A673 (cell line): ENCODE data around the gene TTYH3. TPM values are rescaled to one million over a fixed set of nuclear protein-coding genes. Genes with fewer than 3 reads are reported as not detected.
A peak's percentile ranks its signal among the peaks of the same experiment; 100 is the strongest.

Experiments used
- BruUV-seq: library from RNA; stranded (reverse); fragments of 400-500 nt; replicated peaks from 2 replicates; lab custom pipeline; 2021; lab: Mats Ljungman, UMichigan
- CTCF ChIA-PET: fragments of 300-600 bp; sonication (Branson Sonifier 250); formaldehyde crosslinking; loops from one replicate; lab custom pipeline; 2022; ENCODE audit warnings: antibody characterized with exemption; lab: Charles Lee
- POLR2A ChIA-PET: fragments of 300-600 bp; sonication (Branson Sonifier 250); formaldehyde crosslinking; loops from one replicate; lab custom pipeline; 2022; ENCODE audit warnings: antibody characterized with exemption; ENCODE audit not compliant: low non-redundant PET; lab: Charles Lee
- DNase-seq: peaks from one replicate; pipeline ENCODE4 v3.0.0-alpha.2; 2015; ENCODE audit warnings: low spot score
- H3K27ac ChIP-seq: fragments of 200-600 bp; sonication (generic); 2 replicates; pipeline ENCODE4 v1.5.1; 2016; ENCODE audit warnings: mixed run types, low read depth, mild to moderate bottlenecking, mixed read lengths, antibody characterized with exemption, low read length; ENCODE audit not compliant: poor library complexity, severe bottlenecking
- H3K27me3 ChIP-seq: fragments of 200-600 bp; sonication (generic); replicated peaks from 2 replicates; pipeline ENCODE4 v1.6.1; 2017; ENCODE audit warnings: mixed run types, low read depth, mild to moderate bottlenecking, mixed read lengths, antibody characterized with exemption, low read length; ENCODE audit not compliant: insufficient read depth, poor library complexity
- H3K36me3 ChIP-seq: fragments of 200-600 bp; sonication (generic); 2 replicates; pipeline ENCODE4 v1.6.1; 2016; ENCODE audit warnings: mixed run types, mild to moderate bottlenecking, mixed read lengths, antibody characterized with exemption, low read length; ENCODE audit not compliant: insufficient read depth, poor library complexity, severe bottlenecking
- H3K4me1 ChIP-seq: fragments of 200-600 bp; sonication (generic); 2 replicates; pipeline ENCODE4 v1.6.1; 2017; ENCODE audit warnings: mixed run types, mild to moderate bottlenecking, mixed read lengths, antibody characterized with exemption, low read length; ENCODE audit not compliant: insufficient read depth, poor library complexity, severe bottlenecking
- H3K4me3 ChIP-seq: fragments of 200-600 bp; sonication (generic); 2 replicates; pipeline ENCODE4 v1.5.1; 2016; ENCODE audit warnings: low read depth, mixed run types, mild to moderate bottlenecking, mixed read lengths, low read length; ENCODE audit not compliant: poor library complexity, severe bottlenecking
- H3K9me3 ChIP-seq: fragments of 200-600 bp; sonication (generic); 2 replicates; pipeline ENCODE4 v1.6.1; 2016; ENCODE audit warnings: mixed run types, low read depth, mild to moderate bottlenecking, mixed read lengths, antibody characterized with exemption, low read length; ENCODE audit not compliant: poor library complexity, severe bottlenecking
- EZH2 ChIP-seq: fragments of 200-600 bp; sonication (generic); IDR thresholded peaks from 2 replicates; pipeline ENCODE4 v1.6.1; 2017; ENCODE audit warnings: borderline replicate concordance, low read depth, mild to moderate bottlenecking, mixed read lengths, antibody characterized with exemption, low read length; ENCODE audit not compliant: poor library complexity, severe bottlenecking
- intact Hi-C: fragments of 100-400 bp; cut with micrococcal nuclease; formaldehyde crosslinking; loops from one replicate; pipeline ENCODE4 v1.10.0; 2022; ENCODE audit not compliant: unreplicated experiment
- total RNA-seq: library from RNA; stranded (reverse); gene quantifications from 2 replicates; pipeline ENCODE4 v1.2.3, GENCODE V29; 2021
- TF ChIP-seq, protein P1 (sequence below): fragments of 300-800, 200-600 bp; sonication (generic); conservative IDR thresholded peaks from 2 replicates; pipeline ENCODE4 v1.5.1; 2017; ENCODE audit warnings: low read depth, mild to moderate bottlenecking, antibody characterized with exemption, low read length, moderate library complexity, mixed read lengths

TTYH3 gene
- total RNA-seq, 1 experiment from 2014 or later = 248 TPM

DNA sequence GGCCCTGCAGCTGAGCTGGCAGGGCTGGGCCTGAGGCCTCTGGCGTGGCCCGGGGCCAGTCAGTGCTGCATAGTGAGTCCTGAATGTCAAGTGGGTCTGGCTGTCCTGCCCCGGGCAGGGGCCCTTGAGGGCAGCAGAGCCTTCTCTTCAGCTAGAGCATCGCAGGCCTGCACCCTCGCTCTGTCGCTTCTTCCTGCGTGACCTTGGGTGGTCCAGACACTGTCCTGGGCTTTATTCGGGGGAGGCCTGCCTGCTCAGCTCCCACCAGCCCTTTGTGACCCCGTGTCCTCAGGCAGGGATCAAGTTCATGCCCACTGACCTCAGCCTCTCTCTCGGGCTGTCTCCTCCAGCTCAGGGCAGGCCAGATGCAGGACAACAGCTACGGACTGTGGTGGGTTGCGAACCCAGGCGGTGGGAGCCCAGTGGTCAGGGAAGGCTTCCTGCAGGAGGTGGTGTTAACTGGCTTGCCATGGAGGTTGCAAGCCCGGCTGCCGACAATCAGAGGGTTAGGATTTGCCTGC is 3.4 kb downstream of the TTYH3 start:
- Histone ChIP-seq H3K4me3 (no peak overlapping the region), H3K4me1 (peaks cover 15% of the 10 kb centered on the region), H3K27ac (peak overlapping the region; percentile 98), H3K9me3 (no peaks in the 10 kb centered on the region), H3K36me3 (peaks cover 23% of the 10 kb centered on the region), H3K27me3 (no peaks in the 10 kb centered on the region)
- ChIA-PET CTCF (no interaction called here), POLR2A (no interaction called here)
- intact Hi-C loops = no loop called here
- TF ChIP-seq, protein P1, sequence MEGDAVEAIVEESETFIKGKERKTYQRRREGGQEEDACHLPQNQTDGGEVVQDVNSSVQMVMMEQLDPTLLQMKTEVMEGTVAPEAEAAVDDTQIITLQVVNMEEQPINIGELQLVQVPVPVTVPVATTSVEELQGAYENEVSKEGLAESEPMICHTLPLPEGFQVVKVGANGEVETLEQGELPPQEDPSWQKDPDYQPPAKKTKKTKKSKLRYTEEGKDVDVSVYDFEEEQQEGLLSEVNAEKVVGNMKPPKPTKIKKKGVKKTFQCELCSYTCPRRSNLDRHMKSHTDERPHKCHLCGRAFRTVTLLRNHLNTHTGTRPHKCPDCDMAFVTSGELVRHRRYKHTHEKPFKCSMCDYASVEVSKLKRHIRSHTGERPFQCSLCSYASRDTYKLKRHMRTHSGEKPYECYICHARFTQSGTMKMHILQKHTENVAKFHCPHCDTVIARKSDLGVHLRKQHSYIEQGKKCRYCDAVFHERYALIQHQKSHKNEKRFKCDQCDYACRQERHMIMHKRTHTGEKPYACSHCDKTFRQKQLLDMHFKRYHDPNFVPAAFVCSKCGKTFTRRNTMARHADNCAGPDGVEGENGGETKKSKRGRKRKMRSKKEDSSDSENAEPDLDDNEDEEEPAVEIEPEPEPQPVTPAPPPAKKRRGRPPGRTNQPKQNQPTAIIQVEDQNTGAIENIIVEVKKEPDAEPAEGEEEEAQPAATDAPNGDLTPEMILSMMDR = no peak
- TF ChIP-seq EZH2 = no peak
- no peak for DNase-seq
- no TSS peak for BruUV-seq

DNA sequence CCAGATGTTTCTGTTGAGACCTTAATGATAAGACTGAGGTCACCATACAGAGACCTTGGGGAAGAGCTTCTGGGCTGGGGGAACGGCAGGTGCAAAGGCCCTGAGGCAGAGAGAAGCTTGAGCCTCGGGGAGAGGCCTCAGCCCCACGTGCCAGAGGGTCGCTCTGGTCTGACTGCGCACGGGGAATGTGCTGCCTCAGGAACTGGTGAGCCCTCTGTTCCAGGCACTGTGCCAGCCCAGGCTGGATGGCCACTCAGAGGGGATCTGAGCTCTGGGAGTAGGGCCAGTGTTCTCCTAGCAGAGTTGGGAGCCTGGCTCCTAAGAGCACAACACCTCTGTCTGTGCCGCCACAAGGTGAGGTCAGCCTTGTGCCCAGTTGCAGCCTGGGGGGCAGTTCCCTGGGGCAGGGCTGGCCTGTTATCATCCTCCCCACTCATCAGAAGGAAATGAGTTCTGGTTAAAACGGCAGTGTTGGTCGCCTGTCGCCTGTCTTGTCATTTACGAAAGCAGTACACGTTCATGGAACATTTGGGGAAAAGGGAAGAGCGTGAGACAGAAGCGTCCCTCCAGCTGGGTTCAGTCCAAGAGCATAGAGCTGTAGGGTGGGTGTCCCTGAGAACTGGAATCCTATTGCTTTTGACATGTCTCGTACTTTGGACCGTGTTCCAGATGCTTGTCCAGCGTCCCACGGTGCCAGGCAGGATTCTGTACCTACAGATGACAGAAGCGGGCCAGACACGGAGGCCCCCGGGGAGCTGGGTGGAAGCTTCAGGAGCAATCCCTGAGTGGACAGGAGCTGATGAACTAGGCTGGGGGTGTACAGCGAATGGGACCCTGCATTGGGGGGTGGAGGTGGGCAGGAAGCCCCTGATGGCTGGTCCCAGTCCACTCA is 4.3 kb downstream of the TTYH3 start:
- peaks cover 23% of the 10 kb centered on the region for H3K36me3 ChIP-seq
- no TSS peak for BruUV-seq
- no peaks in the 10 kb centered on the region for H3K9me3 ChIP-seq
- TF ChIP-seq, protein P1 = no peak
- TF ChIP-seq EZH2 = no peak
- DNase-seq = no peak
- H3K4me1 ChIP-seq = peaks cover 17% of the 10 kb centered on the region
- ChIA-PET POLR2A (no interaction called here), CTCF (no interaction called here)
- H3K27me3 ChIP-seq = no peaks in the 10 kb centered on the region
- peak overlapping the region; percentile 55 for H3K27ac ChIP-seq
- intact Hi-C loops = no loop called here
- H3K4me3 ChIP-seq = no peak overlapping the region

DNA sequence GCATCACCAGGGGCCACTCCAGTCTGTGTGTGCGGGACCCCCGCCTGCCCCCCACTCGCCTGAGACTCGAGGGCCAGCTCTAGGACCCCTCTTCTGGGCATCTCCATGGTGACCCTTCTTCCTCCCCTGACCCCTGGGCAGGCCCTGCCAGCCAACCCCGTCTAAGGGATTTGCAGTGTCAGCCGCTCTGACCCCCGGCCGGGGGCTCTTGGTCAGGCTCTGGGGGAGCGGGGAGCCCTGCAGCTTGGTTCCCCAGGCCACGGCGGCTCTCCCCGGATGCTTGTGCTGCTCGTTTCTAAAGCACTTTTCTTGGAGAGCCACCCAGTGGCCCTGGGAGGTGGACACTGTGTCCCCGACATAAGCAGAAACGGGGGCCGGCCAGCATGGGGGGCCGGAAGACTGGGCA is 5.3 kb downstream of the TTYH3 start:
- no peak for TF ChIP-seq EZH2
- TF ChIP-seq, protein P1 = no peak
- H3K27ac ChIP-seq = peak overlapping the region; percentile 58
- no peaks in the 10 kb centered on the region for H3K9me3 ChIP-seq
- ChIA-PET CTCF (no interaction called here), POLR2A (no interaction called here)
- H3K4me3 ChIP-seq = no peak overlapping the region
- DNase-seq = no peak
- intact Hi-C loops = no loop called here
- no peaks in the 10 kb centered on the region for H3K27me3 ChIP-seq
- H3K36me3 ChIP-seq = peaks cover 23% of the 10 kb centered on the region
- H3K4me1 ChIP-seq = peaks cover 17% of the 10 kb centered on the region
- no TSS peak for BruUV-seq
